Posterior cingulate gyrus (tissue), 11 donors: Measurements from ENCODE around the gene AGER.
"Not testable (repeated sequence)": the region's sequence is repeated elsewhere in the genome, so short reads cannot be mapped to it uniquely, and the experiment has no call there.

Experiments used
- DNase-seq, 10 donors: peaks; one replicate each; pipeline versions ENCODE4 v3.0.0 to v3.0.0-alpha.2; 2020 to 2021; ENCODE audit warnings: mixed read lengths in 3 of 10
- intact Hi-C: fragments of 100-400 bp; cut with DNase I; formaldehyde crosslinking; loops from one replicate; pipeline ENCODE4 v1.15.1; 2023

The AGER gene

DNA sequence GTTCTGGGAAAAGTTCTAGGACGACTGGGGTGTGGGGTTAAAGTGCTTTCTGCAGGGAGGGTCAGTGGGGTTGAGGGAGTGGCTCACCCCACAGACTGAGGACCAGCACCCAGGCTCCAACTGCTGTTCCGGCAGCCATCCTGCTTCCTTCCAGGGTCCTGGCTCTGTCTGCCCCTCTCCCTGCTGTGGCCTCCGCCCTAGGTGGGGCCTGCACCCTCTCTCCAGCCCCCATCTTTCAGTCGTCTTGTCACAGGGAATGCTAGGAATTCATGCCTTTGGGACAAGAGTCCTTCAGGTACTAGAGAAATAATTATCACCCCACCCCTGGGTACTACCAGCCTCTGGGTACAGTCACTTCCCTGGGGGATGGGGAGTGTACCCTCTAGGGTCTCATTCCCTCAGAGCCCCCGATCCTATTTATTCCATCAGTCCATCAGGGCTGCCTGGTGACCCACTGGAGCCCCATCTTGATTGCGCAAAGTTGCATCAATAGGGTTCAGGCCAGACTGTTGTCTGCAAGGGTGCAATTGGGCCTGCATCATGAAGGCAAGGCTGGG lies at the start of gene AGER:
TSS of gene AGER (minus strand) at position 170 of the 557 bp plus-strand sequence. CDS start at position 139, 31 bp downstream.
- DNase-seq = peak in 2 of 10 donors; percentile 73 to 82
- intact Hi-C loops = no loop called here

DNA sequence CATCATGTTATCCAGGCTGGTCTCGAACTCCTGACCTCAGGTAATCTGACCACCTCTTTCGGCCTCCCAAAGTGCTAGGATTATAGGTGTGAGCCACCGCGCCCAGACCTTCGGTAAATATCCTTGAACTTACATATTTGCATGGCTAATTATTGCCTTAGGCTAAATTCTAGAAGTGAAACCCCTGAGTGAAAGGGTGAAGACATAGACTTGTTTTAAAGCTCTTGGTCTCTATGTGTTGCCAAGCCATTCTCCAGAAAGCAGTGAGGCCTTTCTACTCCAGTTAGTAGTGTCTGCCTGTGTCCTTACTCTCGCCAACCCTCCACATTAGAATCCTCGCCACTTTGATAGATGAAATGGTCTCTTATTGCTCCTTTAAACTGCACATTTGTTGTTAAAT lies 42.4 kb upstream of the AGER start:
- intact Hi-C loops = no loop called here
- DNase-seq = no peak

DNA sequence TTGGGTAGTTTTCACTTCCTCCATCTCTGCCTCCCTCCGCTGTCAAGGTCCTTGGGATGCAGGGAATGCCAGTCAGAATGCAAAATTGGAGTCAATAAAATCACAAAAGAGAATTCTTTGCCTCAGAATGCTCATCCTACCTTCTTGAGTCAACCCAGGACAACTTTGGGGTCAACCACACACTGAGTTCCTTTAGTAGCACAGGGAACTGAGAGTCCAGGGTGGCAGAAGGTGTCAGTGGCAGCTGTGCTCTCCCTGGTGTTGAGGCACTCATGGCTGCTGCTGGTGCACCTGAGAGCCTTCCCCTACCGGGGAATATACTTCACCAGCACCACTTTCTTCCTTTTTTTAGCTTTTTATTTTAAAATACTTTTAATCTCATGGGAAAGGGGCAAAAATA lies 40.6 kb upstream of the AGER start:
- no peak for DNase-seq
- intact Hi-C loops = no loop called here

DNA sequence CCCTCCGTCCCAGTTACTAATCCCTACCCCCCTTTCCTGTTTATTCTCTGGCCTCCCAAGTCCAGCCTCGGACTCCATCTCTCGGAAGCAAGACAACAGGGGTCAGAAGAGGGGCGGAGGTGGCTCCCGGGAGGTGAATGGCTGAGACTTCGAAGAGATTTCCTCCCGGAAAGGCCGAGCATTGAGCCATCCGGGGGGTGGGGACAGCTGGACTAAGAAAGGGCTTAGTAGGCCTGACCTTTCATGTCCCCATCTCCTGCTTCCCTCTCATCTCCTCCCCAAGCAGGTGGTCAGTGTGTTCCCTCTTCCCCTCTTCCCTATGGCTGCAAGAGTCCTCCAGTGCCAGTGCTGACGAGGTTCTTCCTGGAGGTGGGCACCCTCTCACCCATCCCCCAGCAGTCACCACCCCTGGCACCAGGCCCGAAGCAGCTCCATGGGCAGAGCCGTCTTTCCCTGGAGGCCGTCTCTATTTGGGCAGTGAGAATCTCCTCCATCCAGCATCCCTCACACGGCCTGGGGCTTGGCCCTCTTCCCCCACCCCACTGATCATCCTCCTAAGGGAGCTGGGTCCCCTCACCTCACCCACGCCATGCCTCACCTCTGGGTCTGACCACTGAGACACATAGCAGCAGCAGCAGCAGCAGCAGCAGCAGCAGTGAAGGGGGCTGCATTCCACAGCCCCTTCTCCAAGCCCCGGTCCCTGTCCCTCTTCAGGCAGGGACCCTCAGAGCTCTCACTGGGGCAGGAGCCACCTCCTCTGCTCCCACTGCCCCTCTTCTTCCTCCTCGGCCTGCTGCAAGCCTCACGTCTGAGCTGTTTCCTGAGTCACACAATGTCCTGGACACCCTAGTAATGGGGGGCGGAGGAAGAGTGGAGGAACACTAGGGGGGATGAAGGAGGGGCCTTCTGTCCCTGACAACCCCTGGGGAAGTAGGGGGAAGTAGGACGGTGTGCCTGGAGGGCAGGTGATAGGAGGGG lies 39.5 kb upstream of the AGER start, which contains the start of gene NOTCH4:
TSS of gene NOTCH4 (minus strand) at position 810 of the 978 bp plus-strand sequence. CDS start at position 671, 139 bp downstream.
- DNase-seq = no peak
- intact Hi-C loops = no loop called here

DNA sequence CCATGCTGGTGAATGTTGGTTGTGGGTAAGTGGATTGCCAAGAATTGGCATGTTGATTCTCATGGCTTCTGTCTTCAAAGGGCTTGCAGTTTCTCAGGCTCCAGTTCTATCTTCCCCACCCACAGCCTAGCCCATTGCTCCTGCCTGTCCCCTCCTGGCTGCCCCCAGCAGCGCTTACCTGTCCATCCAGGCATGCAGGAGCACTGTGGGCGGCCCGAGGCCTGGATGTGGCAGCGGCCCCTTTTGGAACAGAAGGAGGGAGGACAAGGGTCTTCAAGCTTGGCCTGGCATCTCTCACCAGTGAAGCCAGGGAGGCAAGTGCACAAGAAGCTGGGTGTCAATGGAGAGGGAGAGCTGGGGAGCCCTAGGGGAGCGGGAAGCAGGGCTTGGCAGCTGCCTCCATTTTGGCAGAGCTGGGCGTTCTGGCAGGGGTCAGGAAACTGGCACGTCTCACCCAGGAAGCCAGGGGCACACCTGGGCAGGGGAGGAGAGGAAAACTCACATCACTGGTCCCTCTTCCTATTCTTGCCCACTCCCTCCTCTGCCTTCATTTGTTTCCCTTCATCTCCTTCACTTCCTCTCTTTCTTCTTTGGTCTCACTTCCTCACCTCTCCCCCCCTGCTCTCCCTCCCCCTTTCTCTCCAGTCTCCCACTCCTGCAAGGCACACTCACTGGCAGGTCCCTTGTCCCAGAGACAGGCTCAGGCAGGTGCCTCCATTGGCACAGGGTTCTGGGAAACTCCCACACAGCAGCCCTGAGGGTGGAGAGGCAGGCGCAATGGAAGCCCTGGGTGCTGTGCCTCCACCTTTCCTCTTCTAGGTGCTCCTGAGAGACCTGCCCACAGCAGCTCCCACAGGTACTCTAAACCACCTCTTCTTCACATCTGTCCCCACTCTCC lies 38.5 kb upstream of the AGER start:
- no peak for DNase-seq
- intact Hi-C loops = no loop called here

DNA sequence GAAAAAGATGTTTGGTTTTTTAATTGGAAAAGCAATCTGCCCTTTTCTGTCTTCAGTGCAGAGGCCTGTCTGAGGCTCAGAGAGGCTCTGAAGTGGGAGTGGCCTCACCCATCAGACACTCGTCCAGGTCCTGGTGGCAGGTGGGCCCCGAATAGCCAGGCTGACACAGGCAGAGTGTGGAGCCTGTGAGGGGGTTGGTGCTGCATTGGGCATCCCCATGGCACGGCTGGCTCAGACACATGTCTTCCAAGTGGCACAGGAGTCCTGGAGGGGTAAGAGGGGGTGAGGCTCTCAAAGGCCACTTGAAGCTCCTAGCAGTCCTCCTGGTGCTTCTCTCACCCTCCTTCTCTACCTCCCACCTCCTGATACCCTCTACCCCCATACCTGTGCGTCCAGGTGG lies 36.0 kb upstream of the AGER start:
- DNase-seq = no peak
- intact Hi-C loops = no loop called here

DNA sequence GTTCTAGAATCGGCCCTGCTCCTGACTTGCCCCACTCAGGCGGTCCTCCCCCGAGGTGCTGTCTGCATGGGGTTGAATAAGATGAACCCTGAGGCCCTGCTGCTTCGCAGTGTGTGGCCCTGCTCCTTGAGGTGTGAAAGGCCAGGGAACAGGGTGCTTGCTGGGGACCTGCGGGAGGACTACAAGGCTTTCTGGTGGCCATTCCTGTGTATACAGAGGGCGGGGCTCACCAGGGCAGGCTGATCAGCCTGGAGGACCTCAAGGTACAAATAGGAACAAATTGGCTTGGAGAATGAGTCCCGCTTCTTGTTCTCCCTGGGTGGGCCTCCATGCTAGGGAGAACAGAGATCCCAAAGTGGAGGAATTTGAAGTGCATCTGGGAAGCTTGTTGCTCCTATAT lies 34.1 kb upstream of the AGER start:
- DNase-seq = no peak
- intact Hi-C loops = no loop called here

DNA sequence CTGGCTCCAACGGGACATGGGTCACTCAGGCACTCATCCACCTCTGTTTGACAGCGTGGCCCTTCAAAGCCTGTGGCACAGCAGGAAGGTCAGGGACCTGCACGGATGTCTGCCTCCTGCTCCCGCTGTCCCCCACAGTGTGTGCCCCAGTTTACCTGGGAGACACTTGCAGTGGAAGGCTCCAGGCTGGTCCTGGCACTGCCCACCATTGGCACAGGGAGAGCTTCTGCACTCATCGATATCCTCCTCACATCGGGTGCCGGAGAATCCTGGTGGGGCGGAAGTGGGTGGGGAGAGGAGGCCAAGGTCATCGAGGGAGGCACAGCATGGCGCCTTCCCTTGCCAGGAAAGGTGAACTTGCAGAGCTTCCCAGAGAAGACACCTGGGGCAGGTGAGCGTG lies 32.9 kb upstream of the AGER start:
- intact Hi-C loops = no loop called here
- no peak for DNase-seq

DNA sequence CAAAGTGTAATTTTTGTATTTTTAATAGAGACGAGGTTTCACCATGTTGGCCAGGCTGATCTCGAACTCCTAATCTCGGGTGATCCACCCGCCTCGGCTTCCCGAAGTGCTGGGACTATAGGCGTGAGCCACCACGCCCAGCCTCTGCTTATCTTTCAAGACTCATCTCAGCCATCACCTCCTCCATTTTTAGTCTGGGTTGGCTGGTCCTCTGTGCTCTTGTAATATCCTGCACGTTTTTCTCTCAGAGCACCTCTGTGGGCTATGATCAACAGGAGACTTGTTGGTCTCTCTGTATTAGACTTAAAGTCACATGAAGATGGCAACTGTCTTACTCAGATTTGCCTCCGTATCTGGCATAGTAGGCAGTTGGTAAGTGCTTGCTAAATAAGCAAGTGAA lies 32.2 kb upstream of the AGER start:
- intact Hi-C loops = no loop called here
- no peak for DNase-seq

DNA sequence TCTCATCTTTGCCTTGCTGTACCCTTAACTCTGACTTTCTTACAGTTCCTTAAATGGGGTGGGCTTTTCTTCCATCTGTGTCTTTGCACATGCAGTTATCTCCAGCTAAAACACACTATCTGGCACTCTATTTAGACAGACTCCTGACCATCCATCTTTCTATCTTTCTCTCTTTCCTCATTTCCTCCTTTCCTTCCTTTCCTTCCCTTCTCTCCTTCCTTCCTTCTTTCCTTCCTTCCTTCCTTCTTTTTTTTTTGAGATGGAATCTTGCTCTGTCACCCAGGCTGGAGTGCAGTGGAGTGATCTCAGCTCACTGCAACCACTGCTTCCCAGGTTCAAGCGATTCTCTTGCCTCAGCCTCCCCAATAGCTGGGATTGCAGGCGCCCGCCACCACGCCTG lies 31.6 kb upstream of the AGER start:
- intact Hi-C loops = no loop called here
- no peak for DNase-seq

DNA sequence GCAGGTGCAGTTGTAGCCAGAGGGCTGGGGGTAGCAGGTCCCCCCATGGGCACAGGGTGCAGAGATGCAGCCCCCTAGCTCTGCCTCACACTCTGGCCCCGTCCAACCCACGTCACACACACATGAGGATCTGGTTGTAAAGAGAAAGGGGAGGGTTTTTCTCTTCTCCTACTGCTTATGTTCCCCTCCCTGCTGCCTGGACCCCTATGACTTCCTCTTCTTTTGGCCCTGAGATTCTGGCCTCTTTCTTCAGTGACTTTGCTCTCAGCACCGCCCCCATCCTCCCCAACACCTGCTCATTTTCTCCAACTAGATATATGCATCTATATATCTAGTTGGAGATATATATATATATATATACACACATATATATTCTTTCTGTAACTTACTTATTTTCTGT lies 30.1 kb upstream of the AGER start:
- DNase-seq = no peak
- intact Hi-C loops = no loop called here

DNA sequence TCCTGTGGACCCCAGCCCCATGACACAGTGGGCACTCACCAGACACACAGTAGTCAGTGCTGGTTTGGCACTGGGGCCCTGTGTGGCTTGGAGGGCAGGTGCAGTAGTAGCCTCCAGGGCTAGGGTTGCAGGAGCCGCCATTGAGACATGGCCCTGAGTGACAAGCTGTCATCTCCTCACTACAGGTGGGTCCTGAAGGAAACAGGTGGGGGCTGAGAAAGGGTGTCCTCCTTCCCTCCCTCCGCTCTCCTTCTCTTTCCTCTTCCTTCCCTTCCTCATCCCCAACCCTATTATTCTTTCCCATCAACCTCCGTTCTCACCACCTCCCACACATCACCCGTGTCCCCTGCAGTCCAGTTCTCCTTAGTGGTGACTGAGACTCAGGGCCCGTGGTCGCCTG lies 29.6 kb upstream of the AGER start:
- no peak for DNase-seq
- intact Hi-C loops = no loop called here

DNA sequence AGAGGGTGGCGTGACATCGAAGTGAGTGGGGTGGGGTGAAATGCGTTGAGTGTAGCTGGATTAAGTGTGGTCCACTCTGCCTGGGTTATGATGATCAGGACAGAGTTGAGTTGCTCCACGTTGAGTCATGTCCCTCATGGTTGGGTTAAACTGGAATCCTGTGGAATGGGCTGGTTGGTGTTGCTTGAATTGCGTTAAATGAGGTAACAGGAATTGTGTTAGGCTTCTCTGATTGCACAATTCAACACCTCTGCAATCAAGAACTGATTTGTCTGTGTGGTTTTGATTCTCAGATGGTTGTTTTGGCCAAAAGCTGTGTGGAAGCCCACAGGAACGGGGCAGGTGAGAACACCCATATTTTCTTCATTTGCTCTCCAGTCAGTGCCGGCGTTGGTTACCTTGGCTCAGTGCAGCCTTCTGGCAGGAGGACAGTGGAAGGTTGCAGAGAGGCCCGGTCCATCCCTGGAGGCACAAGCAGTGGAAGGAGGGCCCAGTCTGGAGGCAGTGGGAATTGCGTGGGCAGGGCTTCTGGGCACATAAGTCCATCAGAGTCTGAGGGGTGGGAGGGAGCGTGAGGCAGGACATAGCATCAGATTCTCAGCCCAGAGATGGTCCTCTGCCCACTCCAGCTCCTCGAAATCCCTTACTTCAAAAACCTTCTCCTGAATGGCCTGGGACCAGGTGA lies 28.2 kb upstream of the AGER start:
- no peak for DNase-seq
- intact Hi-C loops = no loop called here

DNA sequence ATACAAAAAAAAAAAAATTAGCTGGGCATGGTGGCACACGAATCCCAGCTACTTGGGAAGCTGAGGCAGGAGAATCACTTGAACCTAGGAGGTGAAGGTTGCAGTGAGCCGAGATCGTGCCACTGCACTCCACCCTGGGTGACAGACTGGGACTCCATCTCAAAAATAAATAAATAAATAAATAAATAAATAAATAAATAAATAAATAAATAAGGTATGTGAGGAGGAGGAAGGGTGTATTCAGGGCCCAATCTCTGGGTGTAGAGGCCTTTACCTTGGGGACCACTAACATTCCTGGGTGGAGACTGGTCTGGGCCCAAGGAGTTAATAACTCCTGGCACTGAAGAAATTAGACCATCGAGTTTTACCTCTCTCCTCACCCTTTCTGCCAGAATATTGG lies 27.4 kb upstream of the AGER start:
- DNase-seq, intact Hi-C loops: not testable (repeated sequence)

DNA sequence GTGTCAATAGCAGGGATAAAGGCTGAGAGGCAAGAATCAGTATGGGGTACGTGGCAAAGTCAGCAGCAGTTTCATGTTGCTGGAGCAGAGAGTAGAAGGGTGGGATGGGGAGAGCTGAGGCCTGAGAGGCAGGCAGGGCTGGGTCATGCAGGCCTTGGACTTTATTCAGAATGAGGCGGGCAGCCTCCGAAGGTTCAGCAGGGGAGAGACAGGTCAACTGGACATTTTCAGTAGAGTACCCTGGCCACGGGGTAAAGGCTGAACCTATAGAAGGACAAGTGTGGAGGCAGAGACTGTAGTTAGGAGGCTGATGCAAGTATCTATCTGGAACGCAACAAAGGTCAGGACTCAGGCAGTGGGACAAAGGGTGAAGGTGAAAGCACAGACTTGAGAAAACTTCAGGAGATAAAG lies 26.1 kb upstream of the AGER start:
- intact Hi-C loops = no loop called here
- DNase-seq = no peak

DNA sequence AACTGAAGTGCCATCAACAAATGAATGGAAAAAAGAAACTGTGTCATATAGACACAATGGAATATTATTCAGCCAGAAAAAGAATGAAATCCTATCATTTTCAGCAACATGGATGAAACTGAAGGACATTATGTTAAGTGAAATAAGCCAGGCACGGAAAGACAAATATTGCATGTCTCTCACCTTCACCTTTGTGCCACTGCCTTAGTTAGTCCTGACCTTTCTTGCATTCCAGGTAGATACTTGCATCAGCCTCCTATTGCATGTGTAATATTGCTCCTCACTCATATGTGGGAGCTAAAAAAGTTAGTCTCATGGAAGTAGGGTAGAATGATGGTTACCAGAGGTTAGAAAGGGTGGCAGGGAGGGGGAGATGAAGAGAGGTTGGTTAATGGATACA lies 24.9 kb upstream of the AGER start:
- no peak for DNase-seq
- intact Hi-C loops = no loop called here

DNA sequence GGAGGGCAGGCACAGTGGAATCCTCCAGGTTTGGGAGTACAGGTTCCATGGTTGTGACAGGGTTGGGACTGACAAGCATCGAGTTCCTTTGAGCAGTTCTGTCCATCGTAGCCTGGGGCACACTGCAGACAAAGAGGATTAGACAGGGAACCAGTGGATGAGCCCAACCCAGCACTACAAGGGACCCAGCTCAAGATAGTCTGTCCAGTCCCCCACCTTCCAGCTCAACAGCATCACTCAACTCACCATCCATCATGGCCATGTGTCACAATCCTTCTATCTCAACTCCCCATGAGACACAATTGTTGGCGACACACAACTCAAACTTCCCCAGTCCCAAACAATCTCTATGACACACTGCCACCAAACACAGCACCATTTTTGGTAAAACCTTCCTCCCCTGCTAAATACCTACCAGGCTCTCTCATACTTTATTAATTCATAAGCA lies 20.2 kb upstream of the AGER start:
- DNase-seq = no peak
- intact Hi-C loops = no loop called here

DNA sequence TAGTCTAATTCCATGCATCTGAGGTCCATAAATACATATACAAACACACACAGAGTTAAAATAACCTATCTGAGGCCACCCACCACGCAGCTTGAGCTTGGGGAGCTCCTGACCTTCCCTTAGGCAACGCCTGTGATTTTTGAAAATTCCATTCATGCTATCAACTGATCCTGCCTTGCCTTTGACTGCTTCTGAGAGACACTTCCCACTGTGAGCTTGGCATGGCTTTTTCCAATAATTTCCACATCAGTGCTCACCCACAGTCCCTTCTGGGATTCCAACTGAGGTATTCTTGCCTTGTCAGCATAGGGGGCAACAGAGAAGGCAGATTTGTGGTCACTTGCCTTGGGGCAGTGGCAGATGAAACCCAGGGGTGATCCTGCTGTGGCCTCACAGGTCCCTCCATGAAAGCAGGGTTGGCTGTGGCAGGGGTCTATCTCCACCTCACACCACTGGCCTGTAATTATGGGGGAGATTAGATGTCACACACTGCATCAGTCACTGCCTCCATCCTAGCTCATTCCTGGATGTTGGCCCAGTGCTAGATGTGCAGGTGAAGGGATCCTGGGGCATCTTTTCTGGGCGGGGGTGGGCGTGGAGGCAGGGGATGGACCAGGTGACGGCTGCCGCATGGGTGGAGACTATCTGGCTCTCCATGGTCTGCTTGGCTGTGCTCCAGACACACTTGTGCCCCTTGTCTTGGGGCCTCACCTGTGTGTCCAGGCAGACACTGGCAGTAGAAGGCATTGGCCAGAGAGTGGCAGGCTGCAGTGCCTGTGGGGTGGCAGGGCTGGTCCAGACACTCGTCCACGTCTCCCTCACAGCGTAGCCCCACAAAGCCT lies 19.6 kb upstream of the AGER start:
- intact Hi-C loops = no loop called here
- DNase-seq = peak in 1 of 10 donors; percentile 44

DNA sequence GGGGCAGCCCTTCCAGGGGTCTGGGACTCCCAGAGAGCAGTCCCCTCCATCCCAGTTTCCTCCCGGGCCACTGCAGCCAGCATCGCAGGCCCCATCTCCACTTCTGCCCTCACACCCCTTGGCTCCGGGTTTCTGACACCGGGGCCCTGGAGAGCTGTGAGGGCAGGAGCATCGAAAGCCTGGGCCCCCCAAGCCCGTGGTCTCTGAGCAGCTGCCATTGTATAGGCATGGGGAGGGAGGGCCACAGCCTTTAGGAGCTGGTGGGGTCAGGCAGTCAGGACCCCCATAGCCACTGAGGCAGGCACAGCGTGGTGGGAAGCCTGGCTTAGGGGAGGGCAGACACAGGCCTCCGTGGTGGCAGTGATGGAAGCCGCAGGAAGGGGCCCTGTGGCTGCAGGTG lies 18.1 kb upstream of the AGER start:
- peak in 1 of 10 donors; percentile 30 for DNase-seq
- intact Hi-C loops = no loop called here
